KBM-7 (cell line): ENCODE data around the gene ERBB4.
"Not testable (repeated sequence)": the region's sequence is repeated elsewhere in the genome, so short reads cannot be mapped to it uniquely, and the experiment has no call there.

Experiments used
- DNase-seq: peaks from one replicate; pipeline ENCODE4 v3.0.0-alpha.2; 2015
- in situ Hi-C: fragments of 300-500 bp; cut with MboI; formaldehyde crosslinking; loops from 2 replicates; pipeline ENCODE4 v1.14.3; 2020; ENCODE audit warnings: low sequenced_read_pairs, low pct_unique_long_range_greater_than_20kb, mixed read lengths

ERBB4 gene

GRCh38 chr2:212119591-212119990, 419.0 kb downstream of the ERBB4 start:
- no peak for DNase-seq
- in situ Hi-C loops: no loop called here

- in situ Hi-C loops: no loop called here
- DNase-seq: no peak
Measured at GRCh38 chr2:212117926-212118325, 420.7 kb downstream of the ERBB4 start.

DNA sequence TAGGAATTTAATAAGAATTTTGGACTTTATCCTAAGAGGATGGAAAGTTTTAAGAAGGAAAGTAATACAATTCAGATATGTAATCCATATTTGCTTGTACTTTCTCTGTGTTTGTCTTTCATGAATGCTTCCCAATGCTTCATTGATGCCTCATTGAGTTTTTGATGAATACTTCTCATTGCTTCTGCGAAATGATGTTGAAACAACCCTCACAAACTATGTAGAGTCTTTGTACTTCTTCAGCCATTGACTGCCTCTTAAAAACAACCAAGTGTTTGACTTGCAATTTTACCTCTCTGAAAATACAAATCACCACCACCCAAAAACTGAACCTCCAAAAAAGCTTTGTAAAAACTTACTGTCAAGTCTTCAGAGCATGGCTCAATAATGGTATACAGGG, 424.1 kb downstream of the ERBB4 start:
- DNase-seq: no peak
- in situ Hi-C loops: no loop called here

GRCh38 chr2:212112401-212112800, 426.2 kb downstream of the ERBB4 start:
- in situ Hi-C loops: no loop called here
- no peak for DNase-seq

DNA sequence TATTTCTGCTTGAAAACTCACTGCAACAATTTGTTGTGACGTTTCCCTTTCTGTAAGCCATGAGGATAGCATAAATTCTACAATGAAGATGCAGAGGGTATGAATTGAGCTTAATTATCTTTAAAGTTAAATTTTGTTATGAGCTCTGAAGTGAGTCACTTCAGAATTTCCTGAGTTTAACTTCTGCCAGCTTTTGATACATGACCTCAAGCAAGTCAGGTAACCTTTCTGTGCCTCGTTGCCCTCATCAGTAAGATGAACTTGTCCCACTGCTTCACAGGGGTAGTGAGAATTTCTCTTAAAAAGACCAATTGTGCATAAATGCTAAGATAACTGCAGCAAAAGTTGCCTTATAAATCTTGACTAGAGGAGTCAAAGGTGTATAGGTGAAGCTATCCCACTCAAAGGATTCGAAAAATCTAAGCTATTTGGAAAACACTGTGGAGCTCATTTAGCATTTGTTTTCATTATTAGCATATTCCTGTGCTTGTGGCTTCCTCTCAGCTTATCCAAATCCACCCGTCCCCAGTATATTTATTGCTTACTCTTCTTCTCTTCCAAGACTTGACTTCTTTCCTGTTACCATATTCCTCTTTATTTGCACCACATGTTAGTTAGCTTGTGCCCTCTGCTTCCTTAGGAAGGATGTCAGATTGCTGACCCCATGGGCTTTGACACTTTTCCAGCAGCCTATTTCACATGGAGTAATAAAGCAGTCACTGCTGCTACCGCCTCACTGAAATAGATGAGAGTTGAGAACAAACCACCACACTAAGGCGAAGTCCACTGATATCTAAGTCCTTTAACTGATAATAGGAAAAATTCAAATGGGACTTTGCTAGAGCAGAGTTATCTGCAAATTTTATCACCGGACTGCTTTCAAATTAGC, 428.6 kb downstream of the ERBB4 start:
- no peak for DNase-seq
- in situ Hi-C loops: no loop called here

GRCh38 chr2:212109217-212109616, 429.4 kb downstream of the ERBB4 start:
- in situ Hi-C loops: no loop called here
- DNase-seq: no peak

DNA sequence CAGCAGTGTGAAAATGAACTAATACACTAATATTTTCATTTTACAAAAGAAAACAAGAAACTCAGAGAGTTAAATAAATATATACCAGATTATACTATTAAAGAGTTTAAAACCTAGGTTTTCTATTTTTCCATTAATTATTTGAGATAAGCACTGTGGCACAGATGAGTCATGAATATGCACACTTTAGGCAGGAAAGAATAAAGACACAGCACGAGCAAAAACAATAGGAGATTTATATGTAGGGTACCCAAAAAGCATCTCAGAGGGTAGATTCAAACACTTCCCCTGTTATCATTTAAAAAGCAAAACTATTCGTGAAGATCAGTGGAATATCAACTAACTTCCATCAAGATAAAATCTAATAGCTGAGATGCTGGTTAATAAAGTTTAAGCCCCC, 430.6 kb downstream of the ERBB4 start:
- in situ Hi-C loops: no loop called here
- DNase-seq: no peak

- in situ Hi-C loops: no loop called here
- DNase-seq: no peak
Measured at GRCh38 chr2:212107014-212107413, 431.6 kb downstream of the ERBB4 start.

GRCh38 chr2:212106536-212106935, 432.1 kb downstream of the ERBB4 start:
- DNase-seq, in situ Hi-C loops: not testable (repeated sequence)

GRCh38 chr2:212099658-212100057, 438.9 kb downstream of the ERBB4 start:
- in situ Hi-C loops: no loop called here

GRCh38 chr2:212098966-212099365, 439.6 kb downstream of the ERBB4 start:
- in situ Hi-C loops: no loop called here
- no peak for DNase-seq

More at GRCh38 chr2:212099658-212100057, 438.9 kb downstream of the ERBB4 start:
- no peak for DNase-seq

DNA sequence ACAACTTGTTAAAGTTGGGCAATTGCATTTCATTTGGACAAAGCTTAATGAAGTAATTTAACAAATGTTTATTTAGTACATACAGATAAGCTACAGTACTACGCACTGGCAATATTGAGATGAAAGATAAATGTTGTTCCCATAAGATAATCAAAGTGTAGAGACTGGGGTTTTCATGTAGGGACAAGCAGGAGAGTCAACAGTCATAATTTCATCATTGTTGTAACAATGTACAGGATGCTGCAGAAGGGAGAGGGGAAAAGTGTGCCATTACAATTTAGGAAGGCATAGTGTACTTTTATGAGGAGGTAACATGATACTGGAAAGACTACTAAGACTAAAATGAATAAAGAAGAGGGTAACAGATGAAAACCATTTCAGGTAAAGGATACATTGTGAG, 441.6 kb downstream of the ERBB4 start:
- no peak for DNase-seq
- in situ Hi-C loops: no loop called here

- in situ Hi-C loops: no loop called here
- DNase-seq: no peak
Measured at GRCh38 chr2:212089873-212090272, 448.7 kb downstream of the ERBB4 start.

DNA sequence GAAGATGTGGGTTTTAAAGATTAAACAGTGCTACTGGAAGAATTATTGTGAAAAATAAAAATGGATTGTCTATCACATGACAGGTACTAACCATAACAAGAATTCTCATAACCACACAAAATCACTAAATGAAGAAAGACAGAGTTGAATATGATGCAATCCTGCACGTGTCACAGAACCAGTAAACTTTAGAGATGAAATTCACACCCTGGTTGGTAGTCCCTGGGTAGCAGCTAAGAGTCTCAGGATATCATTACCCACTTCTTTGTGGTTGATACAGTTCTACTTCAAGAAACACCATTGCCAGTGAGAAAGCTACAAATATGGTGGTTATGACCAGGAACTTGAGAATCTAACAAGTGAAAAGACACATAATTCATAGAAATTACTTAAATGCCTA, 450.2 kb downstream of the ERBB4 start:
- DNase-seq: no peak

GRCh38 chr2:212083492-212083891, 455.1 kb downstream of the ERBB4 start:
- in situ Hi-C loops: no loop called here
- no peak for DNase-seq

More for the DNA sequence above, 450.2 kb downstream of the ERBB4 start:
- in situ Hi-C loops: no loop called here

DNA sequence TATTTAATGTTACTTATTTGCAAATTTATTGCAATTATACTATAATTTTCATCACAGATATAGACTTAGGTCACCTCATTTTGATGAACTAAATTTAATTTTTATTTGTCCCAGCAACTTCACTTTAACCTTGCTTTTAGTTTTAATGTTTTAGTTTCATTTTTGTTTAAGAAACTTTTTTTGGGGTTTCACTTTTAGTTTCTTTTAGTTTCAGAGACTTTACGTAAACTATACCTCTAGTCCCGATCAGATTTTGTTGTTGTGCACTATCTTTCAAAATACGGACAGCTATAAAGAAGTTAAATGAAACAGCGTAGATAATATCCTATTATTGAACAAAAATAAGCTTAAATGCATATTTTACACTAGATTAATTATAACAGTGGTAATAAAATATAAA, 460.5 kb downstream of the ERBB4 start:
- no peak for DNase-seq
- in situ Hi-C loops: no loop called here

- in situ Hi-C loops: no loop called here
- DNase-seq: no peak
Measured at GRCh38 chr2:212076456-212076855, 462.1 kb downstream of the ERBB4 start.

DNA sequence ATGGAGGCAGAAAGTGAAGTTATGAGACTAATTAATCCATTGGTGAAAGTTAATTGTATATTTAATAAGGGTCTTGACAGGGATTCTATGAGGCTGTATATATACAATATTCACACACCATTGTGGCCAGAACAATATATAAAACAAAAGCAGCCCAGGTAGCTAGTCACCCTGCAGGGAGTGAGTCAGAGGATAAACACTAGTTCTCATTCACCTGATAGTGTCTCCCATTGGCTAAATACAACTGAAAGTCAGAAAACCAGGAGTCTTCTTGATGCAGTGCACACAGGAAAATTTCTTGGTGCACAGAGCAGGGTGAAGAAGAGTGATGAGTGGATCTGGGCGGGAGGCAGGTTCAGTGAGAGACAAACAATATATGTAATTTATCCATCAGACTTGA, 465.2 kb downstream of the ERBB4 start:
- in situ Hi-C loops: no loop called here
- DNase-seq: no peak

- in situ Hi-C loops: no loop called here
- DNase-seq: no peak
Measured at GRCh38 chr2:212066546-212066945, 472.1 kb downstream of the ERBB4 start.

DNA sequence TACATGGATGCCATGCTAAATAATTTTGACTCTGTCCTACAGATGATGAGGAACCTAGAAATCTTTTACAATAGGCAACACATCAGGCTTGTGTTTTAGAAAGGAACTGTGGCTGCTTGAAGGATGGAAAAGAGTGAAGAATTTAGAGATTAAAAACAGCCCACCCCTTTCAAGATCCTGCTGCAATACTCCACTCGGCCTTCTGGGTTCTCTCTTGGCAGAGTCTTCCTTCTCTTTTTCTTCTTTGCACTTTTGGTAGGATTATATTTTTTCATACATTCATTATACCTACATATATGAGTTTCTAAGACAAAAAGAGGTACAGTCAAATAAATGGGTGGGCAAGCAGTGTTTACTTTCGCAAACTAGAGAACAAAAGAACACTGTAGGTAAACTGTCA, 474.3 kb downstream of the ERBB4 start:
- in situ Hi-C loops: no loop called here
- DNase-seq: no peak
